Posterior vena cava (tissue), 2 donors: ENCODE data around the gene VDAC2. TPM values are rescaled to one million over a fixed set of nuclear protein-coding genes. Genes with fewer than 3 reads are reported as not detected.
"Not testable (repeated sequence)": the region's sequence is repeated elsewhere in the genome, so short reads cannot be mapped to it uniquely, and the experiment has no call there.

Source experiments
- DNase-seq: peaks from one replicate; pipeline ENCODE4 v3.0.0-alpha.2; 2020; ENCODE audit warnings: low spot score
- intact Hi-C, 2 donors: fragments of 100-400 bp; cut with DNase I; formaldehyde crosslinking; loops; one replicate each; pipeline versions ENCODE4 v1.14.1 to v1.14.2; 2022 to 2023
- total RNA-seq, 2 donors: library from RNA; stranded (reverse); fragmentation: NEBNext Ultra II Directional; extraction: Animal tissue kit (Norgen Biotek cat#: 25700); gene quantifications; one replicate each; pipeline ENCODE4 v1.2.1, GENCODE V29; 2021
- donor health status: DM: yes; HTN: yes; CAD: no.
- donor health status: DM: yes; HTN: yes; CAD: no.

Gene VDAC2
- total RNA-seq, 2 donors from 2014 or later: 115 to 146 TPM

GRCh38 chr10:75221492-75221891, 10.9 kb downstream of the VDAC2 start:
- DNase-seq, intact Hi-C loops: not testable (repeated sequence)

- intact Hi-C loops: no loop called here
- no peak for DNase-seq
Measured at GRCh38 chr10:75223507-75223906, 12.9 kb downstream of the VDAC2 start.

- intact Hi-C loops: no loop called here
- no peak for DNase-seq
Measured at GRCh38 chr10:75226095-75226494, 15.5 kb downstream of the VDAC2 start.

- no peak for DNase-seq
Measured at GRCh38 chr10:75226656-75227055, 16.1 kb downstream of the VDAC2 start.

GRCh38 chr10:75228278-75228677, 17.7 kb downstream of the VDAC2 start:
- intact Hi-C loops: no loop called here
- no peak for DNase-seq

More at GRCh38 chr10:75226656-75227055, 16.1 kb downstream of the VDAC2 start:
- intact Hi-C loops: no loop called here

- intact Hi-C loops: no loop called here
- DNase-seq: no peak
Measured at GRCh38 chr10:75228834-75229233, 18.2 kb downstream of the VDAC2 start.

- no peak for DNase-seq
- intact Hi-C loops: loop anchor here in 1 of 2 donors (5.0 kb wide), 1 partner anchor 118 kb away; the partner anchor contains the start of gene SAMD8
Measured at GRCh38 chr10:75229971-75230370, 19.4 kb downstream of the VDAC2 start.

- DNase-seq: peak; percentile 96
- intact Hi-C loops: loop anchor here in 1 of 2 donors (5.0 kb wide), 1 partner anchor 118 kb away; the partner anchor contains the start of gene SAMD8
Measured at GRCh38 chr10:75230600-75231038, 20.0 kb downstream of the VDAC2 start.

- no peak for DNase-seq
- intact Hi-C loops: loop anchor here in 1 of 2 donors (5.0 kb wide), 1 partner anchor 120 kb away; the partner anchor contains the start of gene SAMD8
Measured at GRCh38 chr10:75231672-75232581, 21.3 kb downstream of the VDAC2 start.

GRCh38 chr10:75233444-75234016, 22.9 kb downstream of the VDAC2 start:
- intact Hi-C loops: loop anchor here (1.0 to 5.0 kb wide), 3 partner anchors 45 to 958 kb away; partner anchors contain the start of gene SAMD8 (in 1 of the 2)
- DNase-seq: no peak

GRCh38 chr10:75234017-75234682, 23.6 kb downstream of the VDAC2 start:
- peak; percentile 98 for DNase-seq
- intact Hi-C loops: loop anchor here (1.0 to 5.0 kb wide), 3 partner anchors 45 to 959 kb away; partner anchors contain the start of gene SAMD8 (in 1 of the 2)

GRCh38 chr10:75234683-75235374, 24.2 kb downstream of the VDAC2 start:
- intact Hi-C loops: loop anchor here (1.0 to 5.0 kb wide), 4 partner anchors 46 to 960 kb away; partner anchors contain the start of gene SAMD8 (in 1 of the 2)
- no peak for DNase-seq

GRCh38 chr10:75235375-75236177, 25.0 kb downstream of the VDAC2 start, which contains the start of gene COMTD1:
COMTD1 (minus strand) TSS chr10:75235957; CDS start chr10:75235928, 29 bp downstream.
- intact Hi-C loops: loop anchor here (2.0 to 5.0 kb wide), 2 partner anchors 47 to 48 kb away; no protein-coding TSS in a partner anchor

GRCh38 chr10:75236178-75236825, 25.7 kb downstream of the VDAC2 start:
- no peak for DNase-seq
- intact Hi-C loops: loop anchor here in 1 of 2 donors (5.0 kb wide), 1 partner anchor 49 kb away; no protein-coding TSS in a partner anchor

More at GRCh38 chr10:75235375-75236177, 25.0 kb downstream of the VDAC2 start, which contains the start of gene COMTD1:
- DNase-seq: peak; percentile 98

- DNase-seq: peak; percentile 78
- intact Hi-C loops: loop anchor here (1.0 to 5.0 kb wide), 2 partner anchors 39 to 51 kb away; no protein-coding TSS in a partner anchor
Measured at GRCh38 chr10:75238182-75239095, 27.8 kb downstream of the VDAC2 start.
